ENCODE data around the gene ASB6. TPM values are rescaled to one million over a fixed set of nuclear protein-coding genes. Genes with fewer than 3 reads are reported as not detected.
A peak's percentile ranks its signal among the peaks of the same experiment; 100 is the strongest.

The ASB6 gene
- total and polyA plus RNA-seq, 2 of the 13 experiments (the other 11 are each of a cell fraction or from before 2014, with no cell fraction given): 8.2 to 8.4 TPM

DNA sequence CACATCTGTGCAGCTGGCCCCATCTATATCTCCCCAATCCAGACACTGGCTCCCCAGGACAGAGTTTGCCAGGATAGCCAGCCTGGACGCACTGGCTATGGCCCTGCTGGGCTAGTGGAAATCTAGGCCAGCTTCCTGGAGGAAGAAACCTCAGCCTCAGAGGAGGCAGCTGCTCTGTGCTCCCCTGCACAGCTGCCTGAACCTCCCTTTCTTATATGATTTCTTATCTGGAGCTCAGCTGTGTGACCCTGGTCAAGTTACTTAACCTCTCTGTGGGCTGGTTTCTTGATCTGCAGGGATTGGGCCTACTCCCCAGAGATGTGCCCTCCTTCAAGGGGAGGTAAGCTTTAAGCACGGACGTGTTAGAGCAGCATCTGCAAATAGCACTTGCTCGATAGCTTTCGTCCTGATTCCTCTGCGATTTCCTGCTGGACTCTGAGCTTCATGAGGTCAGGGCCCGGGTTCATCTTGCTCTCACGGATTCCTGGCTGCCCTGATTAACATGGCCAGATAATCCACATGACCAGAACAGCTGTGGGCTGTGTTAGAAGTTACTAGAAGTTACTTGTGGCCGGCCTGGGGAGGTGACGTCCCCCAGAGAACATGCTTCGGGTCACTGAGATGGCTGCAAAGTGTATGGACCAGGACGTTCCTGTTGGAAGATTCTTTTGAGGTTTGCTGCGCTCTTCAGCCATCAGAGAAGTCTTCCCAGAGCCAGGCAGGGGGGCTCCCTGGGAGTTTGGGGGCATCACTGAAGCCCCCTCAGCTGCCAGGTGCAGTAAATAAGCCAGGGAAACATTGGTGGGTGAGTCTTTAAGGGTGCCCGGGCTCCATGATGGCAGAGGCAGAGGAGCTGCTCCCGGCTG lies 35.6 kb downstream of the ASB6 start (continued):
- peak; percentile 89 for TF ChIP-seq SPEN (CRISPR knock-in tag; IDR thresholded peaks at IDR 0.05; ENCODE audit: low read depth)
- TF ChIP-seq KLF11 (CRISPR knock-in tag; IDR thresholded peaks at IDR 0.05): peak; percentile 67; the same call in 1 of the 2 replicates
- TF ChIP-seq ZNF430 (CRISPR knock-in tag; IDR thresholded peaks at IDR 0.05): peak; percentile 38; the same call in 1 of the 2 replicates
- TF ChIP-seq KLF16 (CRISPR knock-in tag; IDR thresholded peaks at IDR 0.05): peak in 1 of 2 experiments; percentile 78; a peak in 2 of 4 replicates
- TF ChIP-seq, protein P1, sequence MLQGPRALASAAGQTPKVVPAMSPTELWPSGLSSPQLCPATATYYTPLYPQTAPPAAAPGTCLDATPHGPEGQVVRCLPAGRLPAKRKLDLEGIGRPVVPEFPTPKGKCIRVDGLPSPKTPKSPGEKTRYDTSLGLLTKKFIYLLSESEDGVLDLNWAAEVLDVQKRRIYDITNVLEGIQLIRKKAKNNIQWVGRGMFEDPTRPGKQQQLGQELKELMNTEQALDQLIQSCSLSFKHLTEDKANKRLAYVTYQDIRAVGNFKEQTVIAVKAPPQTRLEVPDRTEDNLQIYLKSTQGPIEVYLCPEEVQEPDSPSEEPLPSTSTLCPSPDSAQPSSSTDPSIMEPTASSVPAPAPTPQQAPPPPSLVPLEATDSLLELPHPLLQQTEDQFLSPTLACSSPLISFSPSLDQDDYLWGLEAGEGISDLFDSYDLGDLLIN (CRISPR knock-in tag; IDR thresholded peaks at IDR 0.05; ENCODE audit: borderline replicate concordance): no peak
- peak; percentile 87 for TF ChIP-seq ZFX (CRISPR knock-in tag; IDR thresholded peaks at IDR 0.05; ENCODE audit: low read depth)
- TF ChIP-seq, protein P2, sequence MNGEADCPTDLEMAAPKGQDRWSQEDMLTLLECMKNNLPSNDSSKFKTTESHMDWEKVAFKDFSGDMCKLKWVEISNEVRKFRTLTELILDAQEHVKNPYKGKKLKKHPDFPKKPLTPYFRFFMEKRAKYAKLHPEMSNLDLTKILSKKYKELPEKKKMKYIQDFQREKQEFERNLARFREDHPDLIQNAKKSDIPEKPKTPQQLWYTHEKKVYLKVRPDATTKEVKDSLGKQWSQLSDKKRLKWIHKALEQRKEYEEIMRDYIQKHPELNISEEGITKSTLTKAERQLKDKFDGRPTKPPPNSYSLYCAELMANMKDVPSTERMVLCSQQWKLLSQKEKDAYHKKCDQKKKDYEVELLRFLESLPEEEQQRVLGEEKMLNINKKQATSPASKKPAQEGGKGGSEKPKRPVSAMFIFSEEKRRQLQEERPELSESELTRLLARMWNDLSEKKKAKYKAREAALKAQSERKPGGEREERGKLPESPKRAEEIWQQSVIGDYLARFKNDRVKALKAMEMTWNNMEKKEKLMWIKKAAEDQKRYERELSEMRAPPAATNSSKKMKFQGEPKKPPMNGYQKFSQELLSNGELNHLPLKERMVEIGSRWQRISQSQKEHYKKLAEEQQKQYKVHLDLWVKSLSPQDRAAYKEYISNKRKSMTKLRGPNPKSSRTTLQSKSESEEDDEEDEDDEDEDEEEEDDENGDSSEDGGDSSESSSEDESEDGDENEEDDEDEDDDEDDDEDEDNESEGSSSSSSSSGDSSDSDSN (CRISPR knock-in tag; IDR thresholded peaks at IDR 0.05): peak; percentile 46; the same call in 1 of the 2 replicates
- TF ChIP-seq PHF5A (CRISPR knock-in tag; IDR thresholded peaks at IDR 0.05; ENCODE audit: low read depth, unreplicated experiment): peak; percentile 66
- no peak for TF ChIP-seq SRF (IDR thresholded peaks at IDR 0.05; ENCODE audit: low read depth, low read length)
- no peak for TF ChIP-seq IRX3 (CRISPR knock-in tag; IDR thresholded peaks at IDR 0.05; ENCODE audit: borderline replicate concordance, low read depth)
- TF ChIP-seq, protein P3, sequence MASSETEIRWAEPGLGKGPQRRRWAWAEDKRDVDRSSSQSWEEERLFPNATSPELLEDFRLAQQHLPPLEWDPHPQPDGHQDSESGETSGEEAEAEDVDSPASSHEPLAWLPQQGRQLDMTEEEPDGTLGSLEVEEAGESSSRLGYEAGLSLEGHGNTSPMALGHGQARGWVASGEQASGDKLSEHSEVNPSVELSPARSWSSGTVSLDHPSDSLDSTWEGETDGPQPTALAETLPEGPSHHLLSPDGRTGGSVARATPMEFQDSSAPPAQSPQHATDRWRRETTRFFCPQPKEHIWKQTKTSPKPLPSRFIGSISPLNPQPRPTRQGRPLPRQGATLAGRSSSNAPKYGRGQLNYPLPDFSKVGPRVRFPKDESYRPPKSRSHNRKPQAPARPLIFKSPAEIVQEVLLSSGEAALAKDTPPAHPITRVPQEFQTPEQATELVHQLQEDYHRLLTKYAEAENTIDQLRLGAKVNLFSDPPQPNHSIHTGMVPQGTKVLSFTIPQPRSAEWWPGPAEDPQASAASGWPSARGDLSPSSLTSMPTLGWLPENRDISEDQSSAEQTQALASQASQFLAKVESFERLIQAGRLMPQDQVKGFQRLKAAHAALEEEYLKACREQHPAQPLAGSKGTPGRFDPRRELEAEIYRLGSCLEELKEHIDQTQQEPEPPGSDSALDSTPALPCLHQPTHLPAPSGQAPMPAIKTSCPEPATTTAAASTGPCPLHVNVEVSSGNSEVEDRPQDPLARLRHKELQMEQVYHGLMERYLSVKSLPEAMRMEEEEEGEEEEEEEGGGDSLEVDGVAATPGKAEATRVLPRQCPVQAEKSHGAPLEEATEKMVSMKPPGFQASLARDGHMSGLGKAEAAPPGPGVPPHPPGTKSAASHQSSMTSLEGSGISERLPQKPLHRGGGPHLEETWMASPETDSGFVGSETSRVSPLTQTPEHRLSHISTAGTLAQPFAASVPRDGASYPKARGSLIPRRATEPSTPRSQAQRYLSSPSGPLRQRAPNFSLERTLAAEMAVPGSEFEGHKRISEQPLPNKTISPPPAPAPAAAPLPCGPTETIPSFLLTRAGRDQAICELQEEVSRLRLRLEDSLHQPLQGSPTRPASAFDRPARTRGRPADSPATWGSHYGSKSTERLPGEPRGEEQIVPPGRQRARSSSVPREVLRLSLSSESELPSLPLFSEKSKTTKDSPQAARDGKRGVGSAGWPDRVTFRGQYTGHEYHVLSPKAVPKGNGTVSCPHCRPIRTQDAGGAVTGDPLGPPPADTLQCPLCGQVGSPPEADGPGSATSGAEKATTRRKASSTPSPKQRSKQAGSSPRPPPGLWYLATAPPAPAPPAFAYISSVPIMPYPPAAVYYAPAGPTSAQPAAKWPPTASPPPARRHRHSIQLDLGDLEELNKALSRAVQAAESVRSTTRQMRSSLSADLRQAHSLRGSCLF (CRISPR knock-in tag; IDR thresholded peaks at IDR 0.05; ENCODE audit: borderline replicate concordance): no peak
- TF ChIP-seq MAFF (IDR thresholded peaks at IDR 0.05; ENCODE audit: low read depth, low read length): no peak
- TF ChIP-seq, protein P4, sequence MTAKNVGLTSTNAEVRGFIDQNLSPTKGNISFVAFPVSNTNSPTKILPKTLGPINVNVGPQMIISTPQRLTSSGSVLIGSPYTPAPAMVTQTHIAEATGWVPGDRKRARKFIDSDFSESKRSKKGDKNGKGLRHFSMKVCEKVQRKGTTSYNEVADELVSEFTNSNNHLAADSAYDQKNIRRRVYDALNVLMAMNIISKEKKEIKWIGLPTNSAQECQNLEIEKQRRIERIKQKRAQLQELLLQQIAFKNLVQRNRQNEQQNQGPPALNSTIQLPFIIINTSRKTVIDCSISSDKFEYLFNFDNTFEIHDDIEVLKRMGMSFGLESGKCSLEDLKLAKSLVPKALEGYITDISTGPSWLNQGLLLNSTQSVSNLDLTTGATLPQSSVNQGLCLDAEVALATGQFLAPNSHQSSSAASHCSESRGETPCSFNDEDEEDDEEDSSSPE (CRISPR knock-in tag; IDR thresholded peaks at IDR 0.05): peak; percentile 63
- TF ChIP-seq, protein P5, sequence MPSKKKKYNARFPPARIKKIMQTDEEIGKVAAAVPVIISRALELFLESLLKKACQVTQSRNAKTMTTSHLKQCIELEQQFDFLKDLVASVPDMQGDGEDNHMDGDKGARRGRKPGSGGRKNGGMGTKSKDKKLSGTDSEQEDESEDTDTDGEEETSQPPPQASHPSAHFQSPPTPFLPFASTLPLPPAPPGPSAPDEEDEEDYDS (CRISPR knock-in tag; IDR thresholded peaks at IDR 0.05): peak; percentile 87
- 0 out of 2 replicates have a peak, but pooled peaks have one; percentile 15 for TF ChIP-seq ZNF143 (CRISPR knock-in tag; IDR thresholded peaks at IDR 0.05)
- TF ChIP-seq ZMAT3 (CRISPR knock-in tag; conservative IDR thresholded peaks at IDR 0.05): 0 out of 2 replicates have a peak, but pooled peaks have one; percentile 20
- TF ChIP-seq, protein P6, sequence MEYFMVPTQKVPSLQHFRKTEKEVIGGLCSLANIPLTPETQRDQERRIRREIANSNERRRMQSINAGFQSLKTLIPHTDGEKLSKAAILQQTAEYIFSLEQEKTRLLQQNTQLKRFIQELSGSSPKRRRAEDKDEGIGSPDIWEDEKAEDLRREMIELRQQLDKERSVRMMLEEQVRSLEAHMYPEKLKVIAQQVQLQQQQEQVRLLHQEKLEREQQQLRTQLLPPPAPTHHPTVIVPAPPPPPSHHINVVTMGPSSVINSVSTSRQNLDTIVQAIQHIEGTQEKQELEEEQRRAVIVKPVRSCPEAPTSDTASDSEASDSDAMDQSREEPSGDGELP (IDR thresholded peaks at IDR 0.05; ENCODE audit: borderline replicate concordance, low read depth): peak; percentile 90; the same call in 1 of the 2 replicates
